T-helper 2 cell treated with Interferon-gamma antibody and Interleukin-4, amounts not matched to agents 5 μg/mL and 100 μg/mL, for 36 hours (primary cell): ENCODE data around the gene MERTK.

Experiments
- DNase-seq: peaks from one replicate; pipeline ENCODE4 v3.0.0; 2021; ENCODE audit warnings: low spot score
- H3K27ac Mint-ChIP-seq: one replicate; pipeline ENCODE4 v1.8.0; 2021; ENCODE audit warnings: mild to moderate bottlenecking, mixed read lengths
- H3K27me3 Mint-ChIP-seq: one replicate; pipeline ENCODE4 v1.8.0; 2021; ENCODE audit warnings: low read depth, mixed read lengths
- H3K36me3 Mint-ChIP-seq: one replicate; pipeline ENCODE4 v1.8.0; 2021; ENCODE audit warnings: low read depth, mixed read lengths
- H3K4me1 Mint-ChIP-seq: one replicate; pipeline ENCODE4 v1.8.0; 2021; ENCODE audit warnings: low read depth, mixed read lengths
- H3K4me3 Mint-ChIP-seq: one replicate; pipeline ENCODE4 v1.8.0; 2022; ENCODE audit warnings: mild to moderate bottlenecking, moderate library complexity, mixed read lengths
- H3K9me3 Mint-ChIP-seq: one replicate; pipeline ENCODE4 v1.8.0; 2021; ENCODE audit warnings: mixed read lengths

MERTK gene

GRCh38 chr2:111985514-111985913 lies 87.1 kb downstream of the MERTK start:
- Mint-ChIP-seq H3K4me3 (no peak overlapping the region), H3K9me3 (no peaks in the 10 kb centered on the region), H3K4me1 (peaks cover 1% of the 10 kb centered on the region), H3K27ac (no peak overlapping the region), H3K27me3 (no peaks in the 10 kb centered on the region), H3K36me3 (no peaks in the 10 kb centered on the region)
- DNase-seq = no peak

GRCh38 chr2:111986116-111986900 lies 87.9 kb downstream of the MERTK start:
- no peaks in the 10 kb centered on the region for H3K9me3 Mint-ChIP-seq
- H3K4me1 Mint-ChIP-seq = peaks cover 1% of the 10 kb centered on the region
- no peaks in the 10 kb centered on the region for H3K27me3 Mint-ChIP-seq
- DNase-seq = no peak
- no peak overlapping the region for H3K27ac Mint-ChIP-seq
- no peaks in the 10 kb centered on the region for H3K36me3 Mint-ChIP-seq
- H3K4me3 Mint-ChIP-seq = no peak overlapping the region

- no peak overlapping the region for H3K4me3 Mint-ChIP-seq
- no peaks in the 10 kb centered on the region for H3K36me3 Mint-ChIP-seq
- H3K9me3 Mint-ChIP-seq = no peaks in the 10 kb centered on the region
- no peak overlapping the region for H3K27ac Mint-ChIP-seq
- peaks cover 2% of the 10 kb centered on the region for H3K27me3 Mint-ChIP-seq
- no peaks in the 10 kb centered on the region for H3K4me1 Mint-ChIP-seq
- DNase-seq = no peak
Measured at GRCh38 chr2:111990375-111990774, 92.0 kb downstream of the MERTK start.

GRCh38 chr2:111990856-111991255 lies 92.4 kb downstream of the MERTK start:
- Mint-ChIP-seq H3K4me3 (no peak overlapping the region), H3K27me3 (peaks cover 2% of the 10 kb centered on the region), H3K9me3 (no peaks in the 10 kb centered on the region), H3K36me3 (no peaks in the 10 kb centered on the region), H3K27ac (no peak overlapping the region), H3K4me1 (no peaks in the 10 kb centered on the region)
- no peak for DNase-seq

- H3K27me3 Mint-ChIP-seq = peaks cover 2% of the 10 kb centered on the region
- no peaks in the 10 kb centered on the region for H3K9me3 Mint-ChIP-seq
- H3K27ac Mint-ChIP-seq = no peak overlapping the region
- H3K4me3 Mint-ChIP-seq = no peak overlapping the region
- H3K36me3 Mint-ChIP-seq = no peaks in the 10 kb centered on the region
- no peak for DNase-seq
- no peaks in the 10 kb centered on the region for H3K4me1 Mint-ChIP-seq
Measured at GRCh38 chr2:111994042-111994441, 95.6 kb downstream of the MERTK start.

GRCh38 chr2:111995148-111995547 lies 96.7 kb downstream of the MERTK start:
- Mint-ChIP-seq H3K36me3 (no peaks in the 10 kb centered on the region), H3K27ac (no peak overlapping the region), H3K4me1 (no peaks in the 10 kb centered on the region), H3K4me3 (no peak overlapping the region), H3K9me3 (no peaks in the 10 kb centered on the region), H3K27me3 (peaks cover 2% of the 10 kb centered on the region)
- DNase-seq = no peak

- H3K36me3 Mint-ChIP-seq = no peaks in the 10 kb centered on the region
- peaks cover 10% of the 10 kb centered on the region for H3K4me1 Mint-ChIP-seq
- no peaks in the 10 kb centered on the region for H3K27me3 Mint-ChIP-seq
- H3K9me3 Mint-ChIP-seq = no peaks in the 10 kb centered on the region
- H3K27ac Mint-ChIP-seq = no peak overlapping the region
- no peak overlapping the region for H3K4me3 Mint-ChIP-seq
- DNase-seq = no peak
Measured at GRCh38 chr2:111999809-112000208, 101.4 kb downstream of the MERTK start.

- no peak for DNase-seq
- Mint-ChIP-seq H3K27me3 (no peaks in the 10 kb centered on the region), H3K36me3 (no peaks in the 10 kb centered on the region), H3K9me3 (no peaks in the 10 kb centered on the region), H3K27ac (no peak overlapping the region), H3K4me3 (no peak overlapping the region), H3K4me1 (peaks cover 10% of the 10 kb centered on the region)
Measured at GRCh38 chr2:112000399-112001135, 102.2 kb downstream of the MERTK start.

GRCh38 chr2:112001136-112001715 lies 102.8 kb downstream of the MERTK start:
- H3K36me3 Mint-ChIP-seq = no peaks in the 10 kb centered on the region
- H3K4me3 Mint-ChIP-seq = no peak overlapping the region
- no peaks in the 10 kb centered on the region for H3K27me3 Mint-ChIP-seq
- no peaks in the 10 kb centered on the region for H3K9me3 Mint-ChIP-seq
- no peak overlapping the region for H3K27ac Mint-ChIP-seq
- peaks cover 10% of the 10 kb centered on the region for H3K4me1 Mint-ChIP-seq
- no peak for DNase-seq

GRCh38 chr2:112001942-112002341 lies 103.5 kb downstream of the MERTK start:
- Mint-ChIP-seq H3K27ac (no peak overlapping the region), H3K36me3 (no peaks in the 10 kb centered on the region), H3K9me3 (no peaks in the 10 kb centered on the region), H3K27me3 (no peaks in the 10 kb centered on the region), H3K4me3 (no peak overlapping the region), H3K4me1 (peaks cover 10% of the 10 kb centered on the region)
- DNase-seq = no peak

- DNase-seq = no peak
- H3K9me3 Mint-ChIP-seq = no peaks in the 10 kb centered on the region
- no peak overlapping the region for H3K27ac Mint-ChIP-seq
- no peak overlapping the region for H3K4me3 Mint-ChIP-seq
- peaks cover 10% of the 10 kb centered on the region for H3K4me1 Mint-ChIP-seq
- no peaks in the 10 kb centered on the region for H3K27me3 Mint-ChIP-seq
- no peaks in the 10 kb centered on the region for H3K36me3 Mint-ChIP-seq
Measured at GRCh38 chr2:112003576-112004252, 105.3 kb downstream of the MERTK start.

GRCh38 chr2:112004253-112004645 lies 105.8 kb downstream of the MERTK start:
- Mint-ChIP-seq H3K27me3 (no peaks in the 10 kb centered on the region), H3K9me3 (no peaks in the 10 kb centered on the region), H3K27ac (no peak overlapping the region), H3K4me3 (no peak overlapping the region), H3K4me1 (peaks cover 10% of the 10 kb centered on the region), H3K36me3 (no peaks in the 10 kb centered on the region)
- no peak for DNase-seq

GRCh38 chr2:112005406-112006075 lies 107.1 kb downstream of the MERTK start:
- H3K27ac Mint-ChIP-seq = no peak overlapping the region
- DNase-seq = no peak
- peaks cover 10% of the 10 kb centered on the region for H3K4me1 Mint-ChIP-seq
- no peaks in the 10 kb centered on the region for H3K9me3 Mint-ChIP-seq
- no peaks in the 10 kb centered on the region for H3K36me3 Mint-ChIP-seq
- no peak overlapping the region for H3K4me3 Mint-ChIP-seq
- H3K27me3 Mint-ChIP-seq = no peaks in the 10 kb centered on the region
